ENCODE results near the gene DGKI. TPM values are rescaled to one million over a fixed set of nuclear protein-coding genes. Genes with fewer than 3 reads are reported as not detected.
"Not testable (repeated sequence)": the region's sequence is repeated elsewhere in the genome, so short reads cannot be mapped to it uniquely, and the experiment has no call there.

The DGKI gene
- total RNA-seq, 1 donor = 4.7 TPM

DNA sequence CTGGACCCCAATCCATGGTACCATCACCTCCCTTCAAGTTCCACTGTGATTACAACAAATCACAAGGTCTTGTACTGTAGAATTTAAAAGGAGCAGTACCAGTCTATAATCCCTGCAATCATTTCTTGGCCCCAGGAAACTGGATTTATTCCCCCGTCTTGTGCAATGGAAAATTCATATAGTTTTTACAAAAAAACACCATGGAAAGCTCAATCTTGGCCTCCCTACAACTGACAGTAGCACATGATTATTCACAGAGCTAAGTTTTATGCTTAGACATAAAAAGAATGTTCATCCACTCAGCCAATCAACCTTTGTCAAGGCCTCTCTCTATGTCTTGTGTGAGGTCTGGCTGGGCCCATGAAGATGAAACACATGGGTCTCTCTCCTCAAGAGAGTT lies 10.2 kb downstream of the DGKI start:
- DNase-seq (ENCODE audit: low read depth) = no peak
- H3K4me3 ChIP-seq (ENCODE audit: low read depth, low read length) = no peak overlapping the region
- TF ChIP-seq, protein P1, sequence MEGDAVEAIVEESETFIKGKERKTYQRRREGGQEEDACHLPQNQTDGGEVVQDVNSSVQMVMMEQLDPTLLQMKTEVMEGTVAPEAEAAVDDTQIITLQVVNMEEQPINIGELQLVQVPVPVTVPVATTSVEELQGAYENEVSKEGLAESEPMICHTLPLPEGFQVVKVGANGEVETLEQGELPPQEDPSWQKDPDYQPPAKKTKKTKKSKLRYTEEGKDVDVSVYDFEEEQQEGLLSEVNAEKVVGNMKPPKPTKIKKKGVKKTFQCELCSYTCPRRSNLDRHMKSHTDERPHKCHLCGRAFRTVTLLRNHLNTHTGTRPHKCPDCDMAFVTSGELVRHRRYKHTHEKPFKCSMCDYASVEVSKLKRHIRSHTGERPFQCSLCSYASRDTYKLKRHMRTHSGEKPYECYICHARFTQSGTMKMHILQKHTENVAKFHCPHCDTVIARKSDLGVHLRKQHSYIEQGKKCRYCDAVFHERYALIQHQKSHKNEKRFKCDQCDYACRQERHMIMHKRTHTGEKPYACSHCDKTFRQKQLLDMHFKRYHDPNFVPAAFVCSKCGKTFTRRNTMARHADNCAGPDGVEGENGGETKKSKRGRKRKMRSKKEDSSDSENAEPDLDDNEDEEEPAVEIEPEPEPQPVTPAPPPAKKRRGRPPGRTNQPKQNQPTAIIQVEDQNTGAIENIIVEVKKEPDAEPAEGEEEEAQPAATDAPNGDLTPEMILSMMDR (IDR thresholded peaks at IDR 0.05; ENCODE audit: insufficient read depth, low read length) = no peak

DNA sequence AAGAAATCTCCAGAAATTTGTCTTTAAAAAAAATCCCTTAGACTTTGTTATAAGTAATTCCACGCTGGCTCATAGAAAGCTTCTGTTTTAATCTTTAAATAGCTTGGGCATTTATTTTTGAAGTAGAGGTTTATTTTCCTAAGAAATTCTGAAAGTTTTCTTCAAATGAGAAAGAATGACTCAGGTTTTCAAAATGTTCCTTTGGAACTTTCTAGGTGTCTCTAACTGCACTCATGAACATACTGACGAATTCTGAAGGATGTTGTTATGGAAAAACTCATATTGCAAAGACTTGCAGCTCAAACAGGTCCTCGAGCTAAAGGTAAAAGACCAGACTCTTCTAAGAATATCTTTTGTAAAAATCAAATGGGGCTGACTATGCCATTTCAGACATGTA lies 10.7 kb downstream of the DGKI start:
- TF ChIP-seq, protein P1 (IDR thresholded peaks at IDR 0.05; ENCODE audit: insufficient read depth, low read length) = no peak
- H3K4me3 ChIP-seq (ENCODE audit: low read depth, low read length) = no peak overlapping the region
- DNase-seq (ENCODE audit: low read depth) = no peak

DNA sequence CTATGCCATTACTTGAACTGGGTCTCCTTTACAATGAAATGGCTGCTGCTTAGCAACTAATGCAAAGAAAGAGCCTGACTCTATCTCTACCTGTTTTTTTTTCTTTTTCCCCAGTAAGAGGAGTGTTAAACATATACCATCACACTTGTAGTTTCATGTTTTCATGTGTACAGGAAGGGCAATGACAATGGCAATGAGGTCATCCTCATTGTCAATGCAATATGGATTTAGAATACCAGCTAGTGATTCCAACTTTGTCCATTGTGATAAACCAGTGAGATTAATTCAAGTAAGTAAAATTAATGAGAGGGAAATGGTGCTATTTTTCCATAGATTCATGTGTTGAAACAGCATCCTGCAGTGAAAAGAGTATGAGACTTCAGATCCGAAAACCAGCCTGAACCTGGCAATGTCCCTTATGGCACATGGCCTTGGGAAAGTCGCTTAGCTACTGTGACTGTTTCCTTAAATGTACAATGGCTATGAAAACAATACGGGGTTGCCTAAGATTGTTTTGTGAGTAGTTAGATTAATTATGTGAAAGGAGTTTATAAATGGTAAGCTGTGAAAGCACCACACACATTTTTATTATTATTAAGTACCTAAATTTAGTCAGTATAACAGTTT lies 11.2 kb downstream of the DGKI start:
- TF ChIP-seq, protein P1 (IDR thresholded peaks at IDR 0.05; ENCODE audit: insufficient read depth, low read length) = no peak
- no peak overlapping the region for H3K4me3 ChIP-seq (ENCODE audit: low read depth, low read length)
- DNase-seq (ENCODE audit: low read depth) = no peak

DNA sequence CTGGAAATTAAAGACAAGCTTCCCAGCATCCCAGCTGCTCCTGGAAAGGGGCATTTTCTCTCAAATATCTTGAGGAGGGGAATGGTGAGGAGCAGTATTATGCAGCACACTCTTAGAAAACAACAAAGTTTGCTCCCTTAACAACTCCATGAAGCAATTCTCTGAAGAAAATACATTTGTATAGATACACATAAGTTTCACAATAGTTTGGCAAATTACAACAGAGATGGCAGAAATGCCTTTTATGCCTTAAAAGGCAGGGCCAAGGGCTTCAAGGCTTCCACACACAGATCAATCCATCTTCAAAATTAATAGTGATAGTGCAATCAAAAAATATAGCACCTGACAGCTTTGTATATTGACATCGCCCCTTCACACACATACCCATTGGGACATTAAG lies 12.2 kb downstream of the DGKI start:
- no peak for DNase-seq (ENCODE audit: low read depth)
- H3K4me3 ChIP-seq (ENCODE audit: low read depth, low read length) = no peak overlapping the region
- TF ChIP-seq, protein P1 (IDR thresholded peaks at IDR 0.05; ENCODE audit: insufficient read depth, low read length) = no peak

DNA sequence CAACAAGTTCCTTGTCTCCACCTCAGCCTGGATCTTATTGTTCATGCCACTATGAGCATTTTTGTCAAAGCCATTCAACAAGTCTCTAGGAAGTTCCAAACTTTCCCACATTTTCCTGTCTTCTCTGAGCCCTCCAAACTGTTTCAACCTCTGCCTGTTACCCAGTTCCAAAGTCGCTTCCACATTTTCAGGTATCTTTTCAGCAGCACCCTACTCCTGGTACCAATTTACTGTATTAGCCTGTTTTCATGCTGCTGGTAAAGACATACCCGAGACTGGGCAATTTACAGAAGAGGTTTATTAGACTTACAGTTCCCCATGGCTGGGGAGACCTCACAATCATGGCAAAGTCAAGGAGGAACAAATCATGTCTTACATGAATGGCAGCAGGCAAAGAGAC lies 13.8 kb downstream of the DGKI start:
- not testable (repeated sequence) for DNase-seq (ENCODE audit: low read depth); H3K4me3 ChIP-seq (ENCODE audit: low read depth, low read length)

DNA sequence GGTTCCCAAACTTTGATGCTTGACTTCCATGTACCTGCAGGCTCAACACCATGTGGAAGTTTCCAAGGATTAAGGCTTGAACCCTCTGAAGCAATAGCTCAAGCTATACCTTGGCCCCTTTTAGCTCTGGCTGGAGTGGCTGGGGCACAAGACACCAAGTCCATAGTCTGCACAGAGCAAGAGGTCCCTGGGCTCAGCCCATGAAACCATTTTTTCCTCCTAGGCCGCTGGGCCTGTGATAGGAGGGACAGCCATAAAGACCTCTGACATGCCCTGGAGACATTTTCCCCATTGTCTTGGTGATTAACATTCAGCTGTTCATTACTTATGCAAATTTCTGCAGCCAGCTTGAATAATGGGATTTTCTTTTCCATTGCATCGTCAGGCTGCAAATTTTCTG lies 14.4 kb downstream of the DGKI start:
- TF ChIP-seq, protein P1 (IDR thresholded peaks at IDR 0.05; ENCODE audit: insufficient read depth, low read length) = no peak
- no peak overlapping the region for H3K4me3 ChIP-seq (ENCODE audit: low read depth, low read length)
- no peak for DNase-seq (ENCODE audit: low read depth)

DNA sequence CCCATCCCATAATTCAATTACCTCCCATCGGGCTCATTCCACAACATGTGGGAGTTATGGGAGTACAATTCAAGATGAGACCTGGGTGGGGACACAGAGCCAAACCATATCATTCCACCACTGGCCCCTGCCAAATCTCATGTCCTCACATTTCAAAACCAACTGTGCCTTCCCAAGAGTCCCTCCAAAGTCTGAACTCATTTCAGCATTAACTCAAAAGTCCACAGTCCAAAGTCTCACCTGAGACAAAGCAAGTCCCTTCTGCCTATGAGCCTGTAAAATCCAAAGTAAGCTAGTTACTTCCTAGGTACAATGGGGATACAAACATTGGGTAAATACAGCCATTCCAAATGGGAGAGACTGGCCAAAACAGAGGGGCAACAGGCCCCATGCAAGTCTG lies 15.2 kb downstream of the DGKI start:
- not testable (repeated sequence) for H3K4me3 ChIP-seq (ENCODE audit: low read depth, low read length); DNase-seq (ENCODE audit: low read depth)

DNA sequence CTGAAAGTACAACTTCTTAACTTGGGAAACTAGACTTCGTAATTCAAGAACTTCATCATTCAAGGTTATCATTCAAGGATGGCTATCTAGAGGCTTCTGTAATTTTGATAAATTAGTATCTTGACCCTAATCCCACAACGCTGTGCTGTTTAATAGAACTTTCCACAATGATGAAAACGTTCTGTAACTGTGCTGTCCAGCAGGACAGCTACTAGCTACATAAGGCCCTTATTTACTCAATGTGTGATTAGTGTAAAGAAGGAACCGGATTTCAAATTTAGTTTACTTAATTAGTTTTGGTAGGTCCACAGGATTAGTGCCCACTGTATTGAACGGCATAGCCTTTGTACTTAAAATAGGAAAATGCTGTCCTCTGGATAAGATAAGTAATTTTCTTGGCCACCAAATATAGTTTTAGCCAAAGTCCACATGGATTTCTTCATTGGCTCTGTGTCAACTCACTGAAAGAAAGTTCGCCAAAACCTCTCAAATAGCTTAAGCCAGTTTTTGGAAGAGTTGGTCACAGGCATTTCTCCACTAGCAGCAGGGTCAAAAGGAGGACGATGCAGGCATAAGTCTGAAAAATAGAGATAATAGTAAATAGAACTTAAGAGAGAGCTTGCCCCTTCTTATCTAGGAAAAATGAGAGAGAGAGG lies 17.3 kb downstream of the DGKI start:
- H3K4me3 ChIP-seq (ENCODE audit: low read depth, low read length) = no peak overlapping the region
- peak; percentile 89 for DNase-seq (ENCODE audit: low read depth)
- TF ChIP-seq, protein P1 (IDR thresholded peaks at IDR 0.05; ENCODE audit: insufficient read depth, low read length) = no peak

Data from fibroblast of the aortic adventitia (primary cell).